Heart right ventricle (tissue), 16 donors: ENCODE measurements around the gene ADORA2A. TPM values are rescaled to one million over a fixed set of nuclear protein-coding genes. Genes with fewer than 3 reads are reported as not detected.
A peak's percentile ranks its signal among the peaks of the same experiment; 100 is the strongest.

Source experiments
- ATAC-seq, 8 donors: fragments of 200-7000 bp; cut with Tn5 transposase; one replicate each; pipeline ENCODE4 v1.9.1; 2020; ENCODE audit warnings: mild to moderate bottlenecking in 8 of 8, moderate library complexity in 8 of 8, moderate number of reproducible peaks in 1 of 8
- DNase-seq, 2 donors: peaks; one replicate each; pipeline ENCODE4 v3.0.0-alpha.2; 2020
- H3K27ac ChIP-seq, 10 donors: fragments of 200-600 bp; sonication (generic) in 2 of 10; one replicate each; pipeline versions ENCODE4 v1.5.0 to v1.8.0; 2020 to 2022; ENCODE audit warnings: mild to moderate bottlenecking in 3 of 10
- H3K27me3 ChIP-seq, 7 donors: fragments of 200-600 bp; one replicate each; pipeline ENCODE4 v1.8.0; 2021 to 2022; ENCODE audit warnings: mild to moderate bottlenecking in 2 of 7
- H3K36me3 ChIP-seq, 9 donors: fragments of 200-600 bp; sonication (generic) in 1 of 9; one replicate each; pipeline versions ENCODE4 v1.5.0 to v1.8.0; 2020 to 2022; ENCODE audit warnings: mild to moderate bottlenecking in 2 of 9
- H3K4me1 ChIP-seq, 9 donors: fragments of 200-600 bp; sonication (generic) in 1 of 9; one replicate each; pipeline versions ENCODE4 v1.5.0 to v1.8.0; 2020 to 2022; ENCODE audit warnings: mild to moderate bottlenecking in 4 of 9
- H3K4me3 ChIP-seq, 10 donors: fragments of 200-600 bp; sonication (generic) in 2 of 10; one replicate each; pipeline versions ENCODE4 v1.5.0 to v1.8.0; 2020 to 2022; ENCODE audit warnings: mild to moderate bottlenecking in 7 of 10, moderate library complexity in 2 of 10
- H3K9me3 ChIP-seq, 11 donors: fragments of 200-600 bp in 10 of 11; sonication (generic) in 2 of 11; one replicate each; pipeline versions ENCODE4 v1.5.0 to v1.8.0; 2013 to 2022; ENCODE audit warnings: mild to moderate bottlenecking in 2 of 11, control low read depth in 1 of 11, moderate library complexity in 1 of 11
- CTCF ChIP-seq, 9 donors: fragments of 200-600 bp; sonication (generic) in 2 of 9; IDR thresholded peaks; one replicate each; pipeline versions ENCODE4 v1.5.0 to v1.8.0; 2021 to 2022; ENCODE audit warnings: antibody characterized with exemption in 9 of 9, mild to moderate bottlenecking in 5 of 9, moderate library complexity in 1 of 9
- WGBS, 2 donors: extraction: QIAGEN DNeasy Blood & Tissue Kit; methylation state at CpG; one replicate each; pipeline ENCODE4 v1.1.7; 2013; ENCODE audit warnings: inconsistent platforms in 1 of 2; 5-methylcytosine and 5-hydroxymethylcytosine counted together
- intact Hi-C, 10 donors: fragments of 100-400 bp; cut with DNase I; formaldehyde crosslinking; loops; one replicate each; pipeline versions ENCODE4 v1.11.1 to v1.14.2; 2022
- polyA plus RNA-seq, 2 donors: library from polyadenylated mRNA; stranded (reverse); fragments of 200-250 nt; gene quantifications; one replicate each; pipeline ENCODE4 v1.2.3, GENCODE V29; 2013
- total RNA-seq, 10 donors: library from RNA; stranded (reverse); fragmentation: NEBNext Ultra II Directional in 3 of 10; extraction: Animal tissue kit (Norgen Biotek cat#: 25700) in 3 of 10; gene quantifications; one replicate each; pipeline versions ENCODE4 v1.2.1 to v1.2.4, GENCODE V29; 2021 to 2023
- donor health status: Arrhythmogenic right ventricular cardiomyopathy.
- donor health status: ischemic (EF 13 %, LVEDD 7.1; RV severe dilation, severe dysfunction).
- donor health status: healthy with polysubstance abuse.
- donor health status: DM: no; HTN: yes; CAD: no.
- donor health status: DM: no; HTN: no; CAD: no.
- donor health status: ischemic (EF 25% LVEDD 6.9; RV normal size, moderate dysfunction).
- donor health status: ischemic (EF 25% LVEDD 5.7; RV mildly dilated, moderate dysfunction).
- donor health status: healthy.
- donor health status: DM: yes; HTN: yes; CAD: no.
- donor health status: Ischemic cardiomyopathy.
- donor health status: ischemic (EF 35%, LVEDD 5.7; RV mildly dilated, moderate dysfunction).
- donor health status: nonischemic (EF 11% LVEDD 7.7; RV severe dilation, severe dysfunction).
- donor health status: DM: yes; HTN: yes; CAD: no.
- donor health status: PGD.
- donor health status: ischemic (EF 29% LVEDD 5.4; RV normal size, mild dysfunction).
- donor health status: nonischemic (EF 23%, LVEDD 6.1; RV moderate dilation, normal function).

The ADORA2A gene
- total and polyA plus RNA-seq, 12 donors: 1.5 to 9.7 (median 4.1) TPM

GRCh38 chr22:24413271-24413670, 14.1 kb upstream of the ADORA2A start:
- intact Hi-C loops: no loop called here
- no peak for ATAC-seq

GRCh38 chr22:24413736-24414385, 13.5 kb upstream of the ADORA2A start:
- H3K4me1 ChIP-seq: peaks cover 0 to 16% (median 3%) of the 10 kb centered on the region in 9 donors
- peaks cover 0 to 70% (median 15%) of the 10 kb centered on the region in 9 donors for H3K36me3 ChIP-seq
- peak in 3 of 8 donors; percentile 30 to 59 (median 32) for ATAC-seq
- 83 to 88% methylated on average over 18 of the region's 18 CpGs for WGBS, 2 donors
- no peaks in the 10 kb centered on the region for H3K27me3 ChIP-seq
- intact Hi-C loops: no loop called here
- no peak for TF ChIP-seq CTCF (IDR thresholded peaks at IDR 0.05)
- H3K9me3 ChIP-seq: no peaks in the 10 kb centered on the region
- DNase-seq: no peak
- no peak overlapping the region for H3K4me3 ChIP-seq
- H3K27ac ChIP-seq: peak overlapping the region in 3 of 10 donors; percentile 9 to 26 (median 10)

More at GRCh38 chr22:24413271-24413670, 14.1 kb upstream of the ADORA2A start:
- peaks cover 0 to 21% (median 7%) of the 10 kb centered on the region in 9 donors for H3K4me1 ChIP-seq
- H3K4me3 ChIP-seq: no peak overlapping the region
- peak overlapping the region in 2 of 10 donors; percentile 9 to 26 for H3K27ac ChIP-seq
- H3K9me3 ChIP-seq: no peaks in the 10 kb centered on the region
- DNase-seq: no peak
- TF ChIP-seq CTCF (IDR thresholded peaks at IDR 0.05): no peak
- 96 to 97% methylated on average over 9 of the region's 9 CpGs for WGBS, 2 donors
- no peaks in the 10 kb centered on the region for H3K27me3 ChIP-seq
- H3K36me3 ChIP-seq: peaks cover 0 to 72% (median 15%) of the 10 kb centered on the region in 9 donors

- ATAC-seq: peak in 2 of 8 donors; percentile 17 to 40
- intact Hi-C loops: no loop called here
- TF ChIP-seq CTCF (IDR thresholded peaks at IDR 0.05): no peak
- H3K9me3 ChIP-seq: no peaks in the 10 kb centered on the region
- H3K36me3 ChIP-seq: peaks cover 0 to 70% (median 15%) of the 10 kb centered on the region in 9 donors
- H3K27me3 ChIP-seq: no peaks in the 10 kb centered on the region
- no peak overlapping the region for H3K4me3 ChIP-seq
- peak overlapping the region in 2 of 10 donors; percentile 10 to 44 for H3K27ac ChIP-seq
- peaks cover 0 to 19% (median 6%) of the 10 kb centered on the region in 9 donors for H3K4me1 ChIP-seq
- WGBS, 2 donors: 82 to 85% methylated on average over 21 of the region's 21 CpGs
- no peak for DNase-seq
Observed at GRCh38 chr22:24414523-24414922, 12.9 kb upstream of the ADORA2A start.

GRCh38 chr22:24414984-24415945, 12.1 kb upstream of the ADORA2A start:
- TF ChIP-seq CTCF (IDR thresholded peaks at IDR 0.05): no peak
- H3K27me3 ChIP-seq: no peaks in the 10 kb centered on the region
- ATAC-seq (no peak), DNase-seq (no peak)
- no peaks in the 10 kb centered on the region for H3K9me3 ChIP-seq
- no peak overlapping the region for H3K4me3 ChIP-seq
- intact Hi-C loops: no loop called here
- WGBS, 2 donors: 84 to 85% methylated on average over 26 of the region's 26 CpGs
- H3K4me1 ChIP-seq: peaks cover under 1 to 26% (median 12%) of the 10 kb centered on the region in 9 donors
- peaks cover 0 to 70% (median 15%) of the 10 kb centered on the region in 9 donors for H3K36me3 ChIP-seq
- peak overlapping the region in 2 of 10 donors; percentile 10 to 44 for H3K27ac ChIP-seq
